T-helper 1 cell treated with Interleukin-12 subunit alpha and Interleukin-12 subunit beta and Interleukin-4 antibody, amounts not matched to agents 30 ng/mL and 1 ng/mL, for 36 hours (primary cell): ENCODE data around the gene MYT1. TPM values are rescaled to one million over a fixed set of nuclear protein-coding genes. Genes with fewer than 3 reads are reported as not detected.

ENCODE experiments used
- intact Hi-C: fragments of 100-400 bp; cut with micrococcal nuclease; formaldehyde crosslinking; loops from one replicate; pipeline ENCODE4 v1.15.1; 2024
- total RNA-seq: library from RNA; stranded (reverse); gene quantifications from 2 replicates; pipeline ENCODE4 v1.2.3, GENCODE V29; 2022

MYT1 gene
- total RNA-seq, 1 donor from 2014 or later = not detected

- intact Hi-C loops = no loop called here
These were observed 10.2 kb upstream of the MYT1 start for GRCh38 chr20:64153861-64154589.

DNA sequence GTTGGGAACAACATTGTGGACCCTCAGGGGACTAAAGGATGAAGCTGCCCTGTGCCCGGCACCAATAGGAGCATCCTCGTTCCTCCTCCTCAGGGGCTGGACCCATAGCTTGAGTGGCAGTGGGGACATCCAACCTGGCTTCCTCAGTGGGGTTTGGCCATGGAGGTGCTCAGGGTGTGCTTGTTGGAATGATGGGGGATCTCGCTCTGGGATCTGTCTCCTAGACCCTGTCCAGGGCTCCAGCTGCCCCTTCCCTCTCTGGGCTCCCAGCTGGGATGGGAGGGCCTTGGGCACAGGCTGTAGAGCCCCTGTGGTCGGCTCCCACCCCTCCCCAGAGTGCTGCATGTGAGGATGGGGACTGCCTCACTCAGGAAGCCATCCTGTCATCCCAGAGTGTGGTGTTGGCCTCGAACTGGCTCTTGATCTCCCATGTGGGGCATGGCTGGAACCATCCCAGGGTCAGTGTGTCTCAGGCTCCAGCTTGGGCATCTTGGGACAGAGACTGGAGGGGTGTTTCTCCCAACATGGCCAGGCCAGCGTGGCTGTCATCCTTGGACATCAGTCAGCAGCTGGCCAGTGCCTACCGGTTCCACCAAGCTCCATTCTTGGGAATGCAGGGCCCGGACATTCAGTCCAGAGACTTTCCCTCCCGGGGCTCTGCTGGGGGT lies 9.5 kb upstream of the MYT1 start:
- intact Hi-C loops = no loop called here

GRCh38 chr20:64155258-64156135 lies 8.8 kb upstream of the MYT1 start:
- intact Hi-C loops = no loop called here

DNA sequence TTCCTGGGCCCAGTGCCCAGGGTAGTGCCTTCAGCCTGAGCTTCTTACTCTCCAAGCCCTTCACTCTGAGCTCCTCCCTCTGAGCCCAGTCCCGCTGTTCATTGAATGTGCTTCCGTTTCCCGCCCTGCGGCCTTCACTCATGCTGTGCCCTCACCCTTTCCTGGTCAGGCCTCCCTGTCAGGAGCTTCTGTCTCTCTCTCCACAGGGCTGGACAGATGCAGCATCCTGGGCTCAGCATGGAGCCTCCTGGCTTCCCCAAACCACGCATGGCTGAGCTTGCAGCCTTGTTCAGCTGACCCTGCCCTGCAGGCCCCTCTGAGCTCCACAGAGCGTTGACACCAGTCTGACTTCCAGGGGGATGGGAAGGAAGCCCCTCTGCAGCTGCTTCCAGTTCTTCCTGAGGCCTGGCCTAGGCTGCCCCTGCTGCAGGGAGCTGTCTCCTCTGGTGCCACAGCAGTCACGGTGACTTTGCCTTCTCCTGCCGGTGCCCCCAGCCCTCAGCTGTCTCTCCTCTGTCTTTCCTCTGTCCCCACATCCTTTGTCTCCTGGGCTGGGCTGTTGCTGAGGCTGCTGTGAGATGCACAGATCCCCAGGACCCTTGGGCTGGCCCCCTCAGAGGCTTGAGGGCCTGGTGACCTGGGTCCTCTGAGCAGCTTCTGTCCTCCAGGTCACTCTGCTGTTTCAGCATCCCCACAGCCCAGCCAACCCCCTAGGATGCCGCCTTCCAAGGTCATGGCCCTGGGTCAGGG lies 7.9 kb upstream of the MYT1 start:
- intact Hi-C loops = no loop called here

GRCh38 chr20:64156886-64157875 lies 7.1 kb upstream of the MYT1 start:
- intact Hi-C loops = no loop called here

- intact Hi-C loops = no loop called here
These were observed 6.4 kb upstream of the MYT1 start for GRCh38 chr20:64157878-64158277.

DNA sequence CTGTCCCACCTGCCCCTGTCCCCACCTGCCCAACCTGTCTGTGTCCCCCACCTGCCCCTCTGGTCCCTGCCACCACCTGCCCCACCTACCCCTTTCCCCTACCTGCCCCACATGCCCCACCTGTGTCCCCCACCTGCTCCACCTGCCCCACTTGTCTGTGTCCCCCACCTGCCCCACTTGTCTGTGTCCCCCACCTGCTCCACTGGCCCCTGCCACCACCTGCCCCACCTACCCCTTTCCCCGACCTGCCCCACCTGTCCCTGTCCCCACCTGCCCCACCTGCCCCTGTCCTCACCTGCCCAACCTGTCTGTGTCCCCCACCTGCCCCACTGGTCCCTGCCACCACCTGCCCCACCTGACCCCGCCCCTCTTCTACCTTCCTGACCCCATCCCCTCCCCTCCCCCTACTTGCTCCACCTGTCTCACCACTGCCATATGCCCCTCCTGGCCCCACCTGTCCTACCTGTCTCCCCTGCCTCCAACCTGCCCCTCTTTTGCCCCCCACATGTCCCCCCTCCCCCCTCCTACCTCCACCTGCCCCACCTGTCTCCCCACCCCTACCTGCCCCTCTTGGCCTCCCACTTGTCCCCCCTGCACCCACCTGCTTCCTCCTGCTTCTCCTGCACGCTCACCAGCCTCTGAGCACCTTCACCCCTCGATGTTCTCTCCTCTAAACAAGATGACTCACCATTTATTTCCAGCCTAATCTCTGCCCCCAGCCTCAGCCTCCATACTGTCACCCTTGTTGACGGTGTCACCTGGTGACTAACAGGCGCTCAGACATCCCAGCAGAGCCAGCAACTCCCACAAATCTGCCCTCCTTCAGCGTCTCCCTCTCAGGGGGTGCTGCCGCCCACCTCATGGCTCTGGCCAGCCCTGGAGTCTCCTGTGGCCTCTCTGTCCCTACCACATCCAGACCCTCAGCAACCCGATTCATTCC lies 5.6 kb upstream of the MYT1 start:
- intact Hi-C loops = no loop called here

GRCh38 chr20:64159286-64159680 lies 5.0 kb upstream of the MYT1 start:
- intact Hi-C loops = no loop called here

DNA sequence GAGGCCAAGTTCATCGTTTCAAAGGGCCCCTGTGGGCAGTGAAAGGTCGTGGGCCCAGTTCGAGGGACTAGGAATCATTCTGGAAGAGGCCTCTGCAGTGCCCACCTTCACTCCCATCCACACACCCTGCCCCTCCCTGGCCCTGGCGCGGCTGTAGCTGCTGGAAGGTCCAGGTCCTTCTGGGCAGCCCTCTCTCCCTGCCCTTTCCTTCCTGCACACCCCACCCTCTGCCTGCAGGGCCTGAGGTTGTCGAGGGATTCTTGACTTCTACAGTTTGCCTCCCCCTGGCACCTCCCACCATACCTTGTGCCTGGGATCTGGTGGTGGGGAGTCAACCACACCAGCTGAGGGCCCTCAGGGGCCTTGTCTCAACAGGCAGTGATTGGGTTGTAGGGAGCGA lies 4.5 kb upstream of the MYT1 start:
- intact Hi-C loops = no loop called here

- intact Hi-C loops = no loop called here
These were observed 4.1 kb upstream of the MYT1 start for GRCh38 chr20:64160118-64160517.

DNA sequence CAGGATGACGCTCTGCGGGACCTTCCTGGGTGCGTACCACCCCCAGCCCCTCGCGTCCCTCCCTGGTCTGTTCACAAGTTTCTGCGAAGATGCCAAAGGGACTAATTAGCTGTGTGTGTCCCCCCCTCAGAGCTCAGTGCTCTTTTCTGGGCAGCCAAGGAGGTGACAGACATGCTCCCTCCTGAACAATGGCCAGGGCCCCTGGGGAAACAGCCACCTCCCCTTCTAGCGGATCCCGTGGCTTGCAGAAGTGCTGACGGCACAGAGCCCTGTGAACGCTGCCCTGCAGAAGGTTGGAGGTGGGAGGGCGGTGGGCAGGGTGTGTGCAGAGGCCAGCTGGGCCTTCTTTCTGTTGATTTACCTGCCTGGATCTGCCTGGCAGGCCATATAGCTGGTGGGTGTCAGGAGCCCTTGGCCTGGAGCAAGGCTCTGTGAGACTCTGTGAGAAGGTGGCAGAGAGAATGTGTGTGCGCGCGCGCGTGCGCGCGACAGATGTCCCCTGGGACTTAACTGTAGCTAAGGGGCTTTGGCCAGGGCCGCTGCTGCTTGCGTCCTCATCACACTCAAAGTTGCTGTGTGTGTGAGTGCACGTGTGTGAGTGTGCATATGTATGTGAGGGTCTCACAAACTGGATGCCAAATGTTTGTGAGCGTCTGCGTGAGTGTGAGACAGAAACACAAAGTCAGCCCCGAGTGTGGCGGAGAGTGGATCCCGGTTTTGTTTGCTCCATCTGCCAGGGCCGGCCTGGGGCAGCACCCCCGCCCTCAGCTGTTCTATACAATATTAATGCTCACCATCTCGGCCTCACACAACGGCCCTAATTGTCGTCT lies 3.5 kb upstream of the MYT1 start:
- intact Hi-C loops = no loop called here

- intact Hi-C loops = no loop called here
These were observed 2.7 kb upstream of the MYT1 start for GRCh38 chr20:64161356-64162238.

GRCh38 chr20:64162239-64162910 lies 1.9 kb upstream of the MYT1 start:
- intact Hi-C loops = no loop called here

GRCh38 chr20:64163776-64164122 lies 503 bp upstream of the MYT1 start:
- intact Hi-C loops = no loop called here

DNA sequence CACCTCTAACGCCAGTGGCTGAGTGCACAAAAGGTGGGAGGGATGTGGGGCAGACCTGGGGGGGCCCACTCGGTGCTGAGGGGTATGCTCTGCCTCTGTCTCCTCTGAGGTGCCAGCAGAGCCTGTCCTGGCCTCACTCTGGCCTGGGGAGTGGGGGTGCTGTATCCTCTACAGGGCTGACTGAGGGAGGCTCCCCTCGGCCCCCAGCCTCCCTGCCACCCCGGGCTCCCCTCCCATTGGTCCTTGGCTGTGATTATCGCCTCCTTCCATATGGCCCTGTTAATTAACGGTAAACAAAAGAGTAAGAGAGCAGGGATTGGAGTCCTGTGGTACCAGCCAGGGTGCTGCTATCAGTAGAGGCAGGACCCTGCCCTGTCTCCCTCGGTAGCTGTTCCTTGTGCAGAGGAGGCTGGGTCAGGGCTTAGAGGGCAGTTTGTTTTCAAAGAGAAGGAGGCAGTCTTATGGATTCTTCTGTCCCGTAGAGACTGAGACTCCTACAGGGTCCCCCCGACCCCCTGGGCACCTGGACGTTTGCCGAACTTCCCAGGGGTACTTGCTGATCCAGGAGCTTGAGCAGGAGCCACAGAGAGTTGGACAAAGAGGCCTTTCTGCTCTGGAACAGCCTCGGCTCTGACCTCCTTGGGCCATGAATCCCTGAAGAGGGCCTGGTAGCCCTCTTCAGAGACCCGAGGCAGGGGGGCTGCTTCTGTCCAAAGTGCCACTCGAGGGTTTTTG lies 1.8 kb downstream of the MYT1 start:
- intact Hi-C loops = no loop called here
